ENCODE data around the gene JAKMIP2. TPM values are rescaled to one million over a fixed set of nuclear protein-coding genes. Genes with fewer than 3 reads are reported as not detected.
"Not testable (repeated sequence)": the region's sequence is repeated elsewhere in the genome, so short reads cannot be mapped to it uniquely, and the experiment has no call there.

JAKMIP2 gene
- total RNA-seq, 1 donor from 2014 or later: 0.11 TPM

- intact Hi-C loops (cut with DNase I): loop anchor here (1.0 kb wide), 1 partner anchor 195 kb away; no protein-coding TSS in a partner anchor
- DNase-seq (ENCODE audit: low spot score): no peak
Measured at GRCh38 chr5:147628058-147628895, 154.3 kb downstream of the JAKMIP2 start.

GRCh38 chr5:147626464-147626863 is 156.1 kb downstream of the JAKMIP2 start:
- DNase-seq (ENCODE audit: low spot score): no peak
- intact Hi-C loops (cut with DNase I): no loop called here

GRCh38 chr5:147621016-147621415 is 161.5 kb downstream of the JAKMIP2 start:
- intact Hi-C loops (cut with DNase I): no loop called here
- DNase-seq (ENCODE audit: low spot score): no peak

- intact Hi-C loops (cut with DNase I): no loop called here
- no peak for DNase-seq (ENCODE audit: low spot score)
Measured at GRCh38 chr5:147619281-147619878, 163.1 kb downstream of the JAKMIP2 start.

GRCh38 chr5:147617711-147618350 is 164.7 kb downstream of the JAKMIP2 start:
- no peak for DNase-seq (ENCODE audit: low spot score)
- intact Hi-C loops (cut with DNase I): no loop called here

- DNase-seq (ENCODE audit: low spot score): no peak
- intact Hi-C loops (cut with DNase I): no loop called here
Measured at GRCh38 chr5:147617191-147617606, 165.3 kb downstream of the JAKMIP2 start.

GRCh38 chr5:147616421-147616820 is 166.1 kb downstream of the JAKMIP2 start:
- intact Hi-C loops (cut with DNase I): no loop called here
- no peak for DNase-seq (ENCODE audit: low spot score)

- DNase-seq (ENCODE audit: low spot score): no peak
- intact Hi-C loops (cut with DNase I): no loop called here
Measured at GRCh38 chr5:147613359-147613758, 169.2 kb downstream of the JAKMIP2 start.

GRCh38 chr5:147611483-147611882 is 171.0 kb downstream of the JAKMIP2 start:
- intact Hi-C loops (cut with DNase I): no loop called here
- DNase-seq (ENCODE audit: low spot score): no peak

GRCh38 chr5:147610798-147611197 is 171.7 kb downstream of the JAKMIP2 start:
- DNase-seq (ENCODE audit: low spot score): no peak
- intact Hi-C loops (cut with DNase I): no loop called here

GRCh38 chr5:147601652-147602051 is 180.9 kb downstream of the JAKMIP2 start:
- DNase-seq (ENCODE audit: low spot score): no peak
- intact Hi-C loops (cut with DNase I): no loop called here

- intact Hi-C loops (cut with DNase I): no loop called here
- DNase-seq (ENCODE audit: low spot score): no peak
Measured at GRCh38 chr5:147591120-147591519, 191.4 kb downstream of the JAKMIP2 start.

GRCh38 chr5:147590096-147590495 is 192.4 kb downstream of the JAKMIP2 start:
- intact Hi-C loops (cut with DNase I): no loop called here
- DNase-seq (ENCODE audit: low spot score): no peak

- intact Hi-C loops (cut with DNase I): no loop called here
Measured at GRCh38 chr5:147586832-147587231, 195.7 kb downstream of the JAKMIP2 start.

GRCh38 chr5:147586221-147586620 is 196.3 kb downstream of the JAKMIP2 start:
- intact Hi-C loops (cut with DNase I): no loop called here
- no peak for DNase-seq (ENCODE audit: low spot score)

More at GRCh38 chr5:147586832-147587231, 195.7 kb downstream of the JAKMIP2 start:
- DNase-seq (ENCODE audit: low spot score): no peak

GRCh38 chr5:147582272-147582671 is 200.3 kb downstream of the JAKMIP2 start:
- DNase-seq (ENCODE audit: low spot score); intact Hi-C loops (cut with DNase I): not testable (repeated sequence)

GRCh38 chr5:147580418-147580817 is 202.1 kb downstream of the JAKMIP2 start:
- intact Hi-C loops (cut with DNase I); DNase-seq (ENCODE audit: low spot score): not testable (repeated sequence)

GRCh38 chr5:147578228-147579024 is 204.1 kb downstream of the JAKMIP2 start:
- intact Hi-C loops (cut with DNase I): loop anchor here (5.0 kb wide), 2 partner anchors 126 to 351 kb away; no protein-coding TSS in a partner anchor
- DNase-seq (ENCODE audit: low spot score): no peak
